Neural crest cell (in vitro differentiated cells): Measurements from ENCODE around the gene ARHGAP35. TPM values are rescaled to one million over a fixed set of nuclear protein-coding genes. Genes with fewer than 3 reads are reported as not detected.
A peak's percentile ranks its signal among the peaks of the same experiment; 100 is the strongest.
"Not testable (repeated sequence)": the region's sequence is repeated elsewhere in the genome, so short reads cannot be mapped to it uniquely, and the experiment has no call there.

ENCODE experiments used
- DNase-seq: peaks from one replicate; pipeline ENCODE4 v3.0.0; 2021; ENCODE audit warnings: low read depth, mixed read lengths, low spot score
- H3K27ac Mint-ChIP-seq: one replicate; pipeline ENCODE4 v1.8.0; 2021; ENCODE audit warnings: mild to moderate bottlenecking, mixed read lengths; ENCODE audit not compliant: unreplicated experiment
- H3K27me3 Mint-ChIP-seq: 2 replicates; pipeline ENCODE4 v1.8.0; 2021; ENCODE audit warnings: low read depth, mild to moderate bottlenecking, mixed read lengths
- H3K36me3 Mint-ChIP-seq: 2 replicates; pipeline ENCODE4 v1.8.0; 2021; ENCODE audit warnings: low read depth, mild to moderate bottlenecking, mixed read lengths
- H3K4me1 Mint-ChIP-seq: 2 replicates; pipeline ENCODE4 v1.8.0; 2021; ENCODE audit warnings: mixed read lengths
- H3K4me3 Mint-ChIP-seq: one replicate; pipeline ENCODE4 v1.8.0; 2021; ENCODE audit warnings: mild to moderate bottlenecking, mixed read lengths
- H3K9me3 Mint-ChIP-seq: 2 replicates; pipeline ENCODE4 v1.8.0; 2021; ENCODE audit warnings: mixed read lengths
- CTCF ChIP-seq: fragments of 200-600 bp; sonication (generic); conservative IDR thresholded peaks from 2 replicates; pipeline ENCODE4 v1.5.0; 2021; ENCODE audit warnings: antibody characterized with exemption, mild to moderate bottlenecking
- total RNA-seq: library from RNA; stranded (reverse); gene quantifications from 2 replicates; pipeline ENCODE4 v1.2.1, GENCODE V29; 2021

The ARHGAP35 gene
- total RNA-seq, 1 donor from 2014 or later: 82.5 TPM

GRCh38 chr19:46821512-46822409 is 39.0 kb upstream of the ARHGAP35 start:
- Mint-ChIP-seq H3K27ac (peak overlapping the region; percentile 67), H3K4me1 (peaks cover 18% of the 10 kb centered on the region), H3K36me3 (no peaks in the 10 kb centered on the region), H3K4me3 (no peak overlapping the region), H3K27me3 (no peaks in the 10 kb centered on the region), H3K9me3 (no peaks in the 10 kb centered on the region)
- no peak for DNase-seq
- no peak for TF ChIP-seq CTCF

- not testable (repeated sequence) for H3K9me3 Mint-ChIP-seq, H3K36me3 Mint-ChIP-seq, DNase-seq, H3K4me3 Mint-ChIP-seq, H3K27me3 Mint-ChIP-seq
- peaks cover 18% of the 10 kb centered on the region for H3K4me1 Mint-ChIP-seq
- peak overlapping the region; percentile 67 for H3K27ac Mint-ChIP-seq
Measured at GRCh38 chr19:46822410-46822787, 38.4 kb upstream of the ARHGAP35 start.

- H3K27me3 Mint-ChIP-seq: no peaks in the 10 kb centered on the region
- H3K9me3 Mint-ChIP-seq: no peaks in the 10 kb centered on the region
- no peak overlapping the region for H3K27ac Mint-ChIP-seq
- no peaks in the 10 kb centered on the region for H3K36me3 Mint-ChIP-seq
- no peak for TF ChIP-seq CTCF
- DNase-seq: no peak
- peaks cover 18% of the 10 kb centered on the region for H3K4me1 Mint-ChIP-seq
- H3K4me3 Mint-ChIP-seq: no peak overlapping the region
Measured at GRCh38 chr19:46823049-46823448, 37.7 kb upstream of the ARHGAP35 start.

- DNase-seq: no peak
- no peaks in the 10 kb centered on the region for H3K9me3 Mint-ChIP-seq
Measured at GRCh38 chr19:46824890-46825730, 35.7 kb upstream of the ARHGAP35 start.

GRCh38 chr19:46825731-46826055 is 35.1 kb upstream of the ARHGAP35 start:
- Mint-ChIP-seq H3K4me3 (no peak overlapping the region), H3K27me3 (no peaks in the 10 kb centered on the region), H3K36me3 (no peaks in the 10 kb centered on the region), H3K27ac (no peak overlapping the region), H3K9me3 (peaks cover under 1% of the 10 kb centered on the region), H3K4me1 (peaks cover 8% of the 10 kb centered on the region)
- no peak for TF ChIP-seq CTCF
- DNase-seq: no peak

More at GRCh38 chr19:46824890-46825730, 35.7 kb upstream of the ARHGAP35 start:
- Mint-ChIP-seq H3K27me3 (no peaks in the 10 kb centered on the region), H3K36me3 (no peaks in the 10 kb centered on the region), H3K4me1 (peaks cover 13% of the 10 kb centered on the region), H3K4me3 (no peak overlapping the region), H3K27ac (peak overlapping the region; percentile 84)
- no peak for TF ChIP-seq CTCF

GRCh38 chr19:46828484-46828883 is 32.3 kb upstream of the ARHGAP35 start:
- Mint-ChIP-seq H3K4me3 (no peak overlapping the region), H3K9me3 (peaks cover 6% of the 10 kb centered on the region), H3K27me3 (no peaks in the 10 kb centered on the region), H3K4me1 (no peaks in the 10 kb centered on the region), H3K27ac (no peak overlapping the region), H3K36me3 (peaks cover 3% of the 10 kb centered on the region)
- no peak for DNase-seq
- no peak for TF ChIP-seq CTCF
